H9 (cell line): ENCODE data around the gene ANKRD12. TPM values are rescaled to one million over a fixed set of nuclear protein-coding genes. Genes with fewer than 3 reads are reported as not detected.

Experiments
- DNase-seq: peaks from one replicate; pipeline ENCODE4 v3.0.0-alpha.2; 2017
- H2AFZ ChIP-seq: one replicate; pipeline ENCODE4 v1.6.1; 2013; ENCODE audit warnings: mild to moderate bottlenecking, low read length, control low read depth, moderate library complexity
- H2AK5ac ChIP-seq: 2 replicates; pipeline ENCODE4 v1.6.1; 2013; ENCODE audit warnings: low read length, control low read depth, mixed read lengths; ENCODE audit not compliant: insufficient read length
- H2BK120ac ChIP-seq: one replicate; pipeline ENCODE4 v1.6.1; 2013; ENCODE audit warnings: low read depth, mild to moderate bottlenecking, low read length, control low read depth, inconsistent platforms; ENCODE audit not compliant: poor library complexity, severe bottlenecking
- H2BK12ac ChIP-seq: 2 replicates; pipeline ENCODE4 v1.6.1; 2013; ENCODE audit warnings: low read length, control low read depth, mixed read lengths, low read depth; ENCODE audit not compliant: insufficient read length
- H2BK15ac ChIP-seq: 2 replicates; pipeline ENCODE4 v1.6.1; 2013; ENCODE audit warnings: low read depth, low read length, control low read depth
- H2BK20ac ChIP-seq: one replicate; pipeline ENCODE4 v1.6.1; 2013; ENCODE audit warnings: low read depth, mild to moderate bottlenecking, low read length, control low read depth, inconsistent platforms; ENCODE audit not compliant: poor library complexity, severe bottlenecking
- H2BK5ac ChIP-seq: 2 replicates; pipeline ENCODE4 v1.6.1; 2013; ENCODE audit warnings: low read length, control low read depth, mixed read lengths; ENCODE audit not compliant: insufficient read length
- H3K14ac ChIP-seq: 2 replicates; pipeline ENCODE4 v1.6.1; 2013; ENCODE audit warnings: low read length, control low read depth; ENCODE audit not compliant: insufficient read depth
- H3K18ac ChIP-seq: 2 replicates; pipeline ENCODE4 v1.6.1; 2013; ENCODE audit warnings: low read depth, mild to moderate bottlenecking, mixed read lengths, low read length, control low read depth; ENCODE audit not compliant: insufficient read length
- H3K23ac ChIP-seq: 2 replicates; pipeline ENCODE4 v1.6.1; 2013; ENCODE audit warnings: low read length, control low read depth, mixed read lengths, low read depth; ENCODE audit not compliant: insufficient read length
- H3K23me2 ChIP-seq: 2 replicates; pipeline ENCODE4 v1.6.1; 2013; ENCODE audit warnings: low read depth, mild to moderate bottlenecking, mixed read lengths, low read length, control low read depth; ENCODE audit not compliant: insufficient read length, poor library complexity, severe bottlenecking
- H3K27ac ChIP-seq: 2 replicates; pipeline ENCODE4 v1.5.1; 2013; ENCODE audit warnings: low read length, control low read depth, mixed read lengths, low read depth; ENCODE audit not compliant: insufficient read length
- H3K27me3 ChIP-seq: 2 replicates; pipeline ENCODE4 v1.6.1; 2013; ENCODE audit warnings: low read length, control low read depth, inconsistent platforms; ENCODE audit not compliant: insufficient read depth
- H3K4ac ChIP-seq: 2 replicates; pipeline ENCODE4 v1.6.1; 2013; ENCODE audit warnings: low read depth, mild to moderate bottlenecking, control low read depth, inconsistent platforms, low read length, moderate library complexity
- H3K4me1 ChIP-seq: 2 replicates; pipeline ENCODE4 v1.6.1; 2013; ENCODE audit warnings: low read length, control low read depth, inconsistent platforms; ENCODE audit not compliant: insufficient read depth
- H3K4me2 ChIP-seq: 2 replicates; pipeline ENCODE4 v1.6.1; 2013; ENCODE audit warnings: low read length, control low read depth, mixed read lengths; ENCODE audit not compliant: insufficient read length, insufficient read depth
- H3K56ac ChIP-seq: 2 replicates; pipeline ENCODE4 v1.6.1; 2013; ENCODE audit warnings: low read depth, mild to moderate bottlenecking, mixed read lengths, low read length, control low read depth; ENCODE audit not compliant: insufficient read length
- H3K79me1 ChIP-seq: 2 replicates; pipeline ENCODE4 v1.6.1; 2013; ENCODE audit warnings: low read depth, mild to moderate bottlenecking, moderate library complexity, low read length, control low read depth, inconsistent platforms; ENCODE audit not compliant: insufficient read depth, poor library complexity, severe bottlenecking
- H3K79me2 ChIP-seq: 2 replicates; pipeline ENCODE4 v1.6.1; 2013; ENCODE audit warnings: low read length, control low read depth, inconsistent platforms; ENCODE audit not compliant: insufficient read depth
- H3K9ac ChIP-seq: 2 replicates; pipeline ENCODE4 v1.6.1; 2013; ENCODE audit warnings: low read length, control low read depth, mixed read lengths; ENCODE audit not compliant: insufficient read length; ENCODE audit errors: extremely low read depth
- H3K9me3 ChIP-seq: one replicate; pipeline ENCODE4 v1.6.1; 2013; ENCODE audit warnings: low read depth, low read length, inconsistent platforms; ENCODE audit not compliant: control insufficient read depth
- H3T11ph ChIP-seq: one replicate; pipeline ENCODE4 v1.6.1; 2013; ENCODE audit warnings: mild to moderate bottlenecking, low read length, control low read depth, inconsistent platforms
- H4K20me1 ChIP-seq: one replicate; pipeline ENCODE4 v1.6.1; 2013; ENCODE audit not compliant: control insufficient read depth, insufficient read length, insufficient read depth
- H4K5ac ChIP-seq: 2 replicates; pipeline ENCODE4 v1.6.1; 2013; ENCODE audit warnings: low read depth, mild to moderate bottlenecking, mixed read lengths, low read length, control low read depth; ENCODE audit not compliant: insufficient read length
- H4K8ac ChIP-seq: replicated peaks from 2 replicates; pipeline ENCODE4 v1.6.1; 2013; ENCODE audit warnings: low read length, control low read depth, mixed read lengths, low read depth; ENCODE audit not compliant: insufficient read length
- H4K91ac ChIP-seq: 2 replicates; pipeline ENCODE4 v1.6.1; 2013; ENCODE audit warnings: low read depth, mild to moderate bottlenecking, moderate library complexity, mixed read lengths, low read length, control low read depth; ENCODE audit not compliant: insufficient read length
- H3K27ac Mint-ChIP-seq, 3 experiments: 2 replicates in 2 of 3; 3 replicates in 1 of 3; pipeline ENCODE4 v1.8.0; 2020 to 2021; ENCODE audit warnings: mixed read lengths in 3 of 3, mild to moderate bottlenecking in 1 of 3, moderate library complexity in 1 of 3
- H3K27me3 Mint-ChIP-seq: 2 replicates; pipeline ENCODE4 v1.8.0; 2021; ENCODE audit warnings: low read depth, mild to moderate bottlenecking, moderate library complexity, mixed read lengths
- H3K36me3 Mint-ChIP-seq, 3 experiments: 2 replicates in 2 of 3; 3 replicates in 1 of 3; pipeline ENCODE4 v1.8.0; 2020 to 2021; ENCODE audit warnings: low read depth in 3 of 3, mixed read lengths in 3 of 3; ENCODE audit not compliant: insufficient read depth in 1 of 3
- H3K4me1 Mint-ChIP-seq, 2 experiments: 2 replicates each; pipeline ENCODE4 v1.8.0; 2020; ENCODE audit warnings: mixed read lengths in 2 of 2
- H3K4me3 Mint-ChIP-seq, 2 experiments: 2 replicates in 1 of 2; 3 replicates in 1 of 2; pipeline ENCODE4 v1.8.0; 2020 to 2021; ENCODE audit warnings: mild to moderate bottlenecking in 2 of 2, mixed read lengths in 2 of 2, moderate library complexity in 1 of 2
- H3K9me3 Mint-ChIP-seq, 2 experiments: 2 replicates in 1 of 2; 3 replicates in 1 of 2; pipeline ENCODE4 v1.8.0; 2020; ENCODE audit warnings: mild to moderate bottlenecking in 2 of 2, mixed read lengths in 2 of 2, moderate library complexity in 1 of 2
- WGBS: extraction: QIAGEN DNeasy Blood & Tissue Kit; methylation state at CpG from one replicate; pipeline ENCODE4 v1.1.7; 2013; ENCODE audit warnings: missing lambda C conversion rate, low lambda C conversion rate, mixed read lengths; ENCODE audit not compliant: insufficient read length; ENCODE audit errors: extremely low coverage; 5-methylcytosine and 5-hydroxymethylcytosine counted together
- total RNA-seq: library from RNA; stranded (reverse); gene quantifications from 2 replicates; pipeline ENCODE4 v1.2.1, GENCODE V29; 2021
- TF ChIP-seq, protein P1 (sequence below): fragments of 200-600 bp; sonication (generic); conservative IDR thresholded peaks from 3 replicates; pipeline ENCODE4 v1.8.0; 2021; ENCODE audit warnings: antibody characterized with exemption, mild to moderate bottlenecking

ANKRD12 gene
- total RNA-seq, 1 experiment from 2014 or later = 38.9 TPM

GRCh38 chr18:9094307-9095226, 42.0 kb upstream of the ANKRD12 start:
- H3K56ac ChIP-seq = no peak overlapping the region
- H3K23ac ChIP-seq = no peak overlapping the region
- no peak for DNase-seq
- Mint-ChIP-seq H3K4me3 (no peak overlapping the region), H3K9me3 (no peaks in the 10 kb centered on the region), H3K27ac (no peak overlapping the region), H3K27me3 (no peaks in the 10 kb centered on the region), H3K36me3 (no peaks in the 10 kb centered on the region), H3K4me1 (peaks cover 27 to 38% of the 10 kb centered on the region in 2 experiments)
- no peak overlapping the region for H3K14ac ChIP-seq
- H3K79me2 ChIP-seq = no peaks in the 10 kb centered on the region
- H2AFZ ChIP-seq = no peak overlapping the region
- no peaks in the 10 kb centered on the region for H3K9me3 ChIP-seq
- H3K27me3 ChIP-seq = no peaks in the 10 kb centered on the region
- H3K18ac ChIP-seq = no peak overlapping the region
- no peak overlapping the region for H3K4ac ChIP-seq
- TF ChIP-seq, protein P1, sequence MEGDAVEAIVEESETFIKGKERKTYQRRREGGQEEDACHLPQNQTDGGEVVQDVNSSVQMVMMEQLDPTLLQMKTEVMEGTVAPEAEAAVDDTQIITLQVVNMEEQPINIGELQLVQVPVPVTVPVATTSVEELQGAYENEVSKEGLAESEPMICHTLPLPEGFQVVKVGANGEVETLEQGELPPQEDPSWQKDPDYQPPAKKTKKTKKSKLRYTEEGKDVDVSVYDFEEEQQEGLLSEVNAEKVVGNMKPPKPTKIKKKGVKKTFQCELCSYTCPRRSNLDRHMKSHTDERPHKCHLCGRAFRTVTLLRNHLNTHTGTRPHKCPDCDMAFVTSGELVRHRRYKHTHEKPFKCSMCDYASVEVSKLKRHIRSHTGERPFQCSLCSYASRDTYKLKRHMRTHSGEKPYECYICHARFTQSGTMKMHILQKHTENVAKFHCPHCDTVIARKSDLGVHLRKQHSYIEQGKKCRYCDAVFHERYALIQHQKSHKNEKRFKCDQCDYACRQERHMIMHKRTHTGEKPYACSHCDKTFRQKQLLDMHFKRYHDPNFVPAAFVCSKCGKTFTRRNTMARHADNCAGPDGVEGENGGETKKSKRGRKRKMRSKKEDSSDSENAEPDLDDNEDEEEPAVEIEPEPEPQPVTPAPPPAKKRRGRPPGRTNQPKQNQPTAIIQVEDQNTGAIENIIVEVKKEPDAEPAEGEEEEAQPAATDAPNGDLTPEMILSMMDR = no peak
- H3K4me1 ChIP-seq = peaks cover 5% of the 10 kb centered on the region; the same call in 1 of the 2 replicates
- no CpG with 5 or more reads among the region's 7 CpGs for WGBS
- no peak overlapping the region for H4K5ac ChIP-seq
- no peak overlapping the region for H2BK15ac ChIP-seq
- H4K91ac ChIP-seq = no peak overlapping the region
- H3K79me1 ChIP-seq = no peaks in the 10 kb centered on the region
- no peak overlapping the region for H2BK20ac ChIP-seq
- no peak overlapping the region for H3K9ac ChIP-seq
- H2BK12ac ChIP-seq = no peak overlapping the region
- peaks cover 2% of the 10 kb centered on the region for H3K23me2 ChIP-seq
- H3K27ac ChIP-seq = no peak overlapping the region
- H2BK5ac ChIP-seq = no peak overlapping the region
- no peaks in the 10 kb centered on the region for H4K20me1 ChIP-seq
- H3T11ph ChIP-seq = no peak overlapping the region
- no peak overlapping the region for H4K8ac ChIP-seq
- no peak overlapping the region for H2BK120ac ChIP-seq
- H3K4me2 ChIP-seq = no peak overlapping the region
- no peak overlapping the region for H2AK5ac ChIP-seq
